Endothelial cell of hepatic sinusoid (primary cell): ENCODE data around the gene FILIP1.

Experiments used
- in situ Hi-C: cut with HindIII; loops from 2 replicates; pipeline ENCODE4 v1.10.0; 2017; ENCODE audit warnings: low sequenced_read_pairs

FILIP1 gene

DNA sequence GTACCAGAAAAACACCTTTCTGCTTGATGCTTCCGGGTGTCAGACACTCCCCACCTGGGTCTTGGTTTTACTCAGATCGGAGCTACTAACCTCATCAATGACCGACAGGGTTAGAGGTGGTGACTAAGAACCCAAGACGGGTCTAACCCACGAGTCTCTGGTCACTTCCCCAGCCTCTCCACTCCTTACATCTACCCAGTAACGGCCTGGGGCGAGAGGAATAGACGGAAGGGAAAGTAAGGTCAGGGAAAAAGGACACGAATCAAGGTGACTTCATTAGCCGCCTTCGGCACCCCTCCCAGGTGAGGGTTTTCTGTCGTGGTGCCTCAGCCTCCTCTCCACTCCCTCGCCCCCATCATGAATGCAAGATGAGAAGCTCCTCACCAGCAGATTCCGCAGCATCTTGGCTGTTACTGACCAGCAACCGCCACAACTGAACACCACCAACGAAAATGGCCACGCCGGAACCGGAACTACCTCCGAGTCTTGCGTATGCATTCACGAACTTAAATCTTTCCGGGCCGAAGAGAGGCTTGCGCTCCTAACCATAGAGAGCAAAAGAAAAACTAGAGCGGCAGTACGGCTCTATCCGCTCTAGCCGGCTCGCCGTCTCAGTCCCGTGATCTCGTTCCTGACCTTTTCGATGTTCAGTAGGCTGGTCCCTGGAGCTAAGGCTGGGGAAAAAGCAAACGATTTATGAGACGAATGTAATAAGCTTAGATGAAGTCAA, 250.1 kb downstream of the FILIP1 start, which contains the start of gene COX7A2:
COX7A2 (minus strand) TSS at position 469 of the 730 bp plus-strand sequence; CDS start at position 402, 67 bp downstream.
- in situ Hi-C loops = no loop called here
